ENCODE results near the gene DCAF6.

- no peak for TF ChIP-seq POLR2AphosphoS5 (IDR thresholded peaks at IDR 0.05)
- no peak for TF ChIP-seq CTCF (IDR thresholded peaks at IDR 0.05)
Measured at GRCh38 chr1:168087696-168088095, 151.2 kb downstream of the DCAF6 start.

Measured in gastroesophageal sphincter (tissue), 3 donors.